ENCODE data around the gene CAMK1. TPM values are rescaled to one million over a fixed set of nuclear protein-coding genes. Genes with fewer than 3 reads are reported as not detected.
A peak's percentile ranks its signal among the peaks of the same experiment; 100 is the strongest.

The CAMK1 gene
- total and polyA plus RNA-seq, 9 of the 15 experiments (the other 6 are each of a cell fraction or from before 2014, with no cell fraction given), result 0.23 to 10.7 (median 6.0) TPM

- TF ChIP-seq IRF2 (CRISPR knock-in tag; IDR thresholded peaks at IDR 0.05) (no peak), PATZ1 (CRISPR knock-in tag; IDR thresholded peaks at IDR 0.05; ENCODE audit: borderline replicate concordance) (no peak), ATF2 (CRISPR knock-in tag; IDR thresholded peaks at IDR 0.05) (no peak), PHTF2 (CRISPR knock-in tag; IDR thresholded peaks at IDR 0.05) (no peak; the same call in 1 of the 2 replicates), MTA2 (IDR thresholded peaks at IDR 0.05; ENCODE audit: low read depth) (no peak), SMARCE1 (IDR thresholded peaks at IDR 0.05) (no peak), NFIX (CRISPR knock-in tag; IDR thresholded peaks at IDR 0.05; ENCODE audit: low read depth) (no peak), MYBL2 (IDR thresholded peaks at IDR 0.05; ENCODE audit: low read depth) (no peak), MYBL2 (CRISPR knock-in tag; IDR thresholded peaks at IDR 0.05; ENCODE audit: borderline replicate concordance) (no peak), CXXC5 (CRISPR knock-in tag; IDR thresholded peaks at IDR 0.05) (no peak), RFX1 (IDR thresholded peaks at IDR 0.05) (no peak), NR2F6 (CRISPR knock-in tag; IDR thresholded peaks at IDR 0.05) (0 out of 2 replicates have a peak, but pooled peaks have one; percentile 51), FOXK1 (CRISPR knock-in tag; IDR thresholded peaks at IDR 0.05; ENCODE audit: borderline replicate concordance) (peak; percentile 74), TCF3 (CRISPR knock-in tag; IDR thresholded peaks at IDR 0.05) (no peak), POLR3A (IDR thresholded peaks at IDR 0.05; ENCODE audit: borderline replicate concordance, extremely low read depth, insufficient read depth, insufficient read length) (no peak), MAFG (tag; conservative IDR thresholded peaks at IDR 0.05) (no peak), SIX5 (IDR thresholded peaks at IDR 0.05; ENCODE audit: borderline replicate concordance in 1 of 2, insufficient read depth in 1 of 2, low read depth in 1 of 2, low read length in 2 of 2) (no peak), CREB3 (tag; conservative IDR thresholded peaks at IDR 0.05; ENCODE audit: low read depth) (no peak), ZFPM2 (CRISPR knock-in tag; IDR thresholded peaks at IDR 0.05) (no peak), DEAF1 (CRISPR knock-in tag; IDR thresholded peaks at IDR 0.05) (no peak), TCF7L2 (IDR thresholded peaks at IDR 0.05; ENCODE audit: low read depth, low read length) (0 out of 2 replicates have a peak, but pooled peaks have one; percentile 26), ZFP1 (CRISPR knock-in tag; IDR thresholded peaks at IDR 0.05) (no peak), JUND (IDR thresholded peaks at IDR 0.05; ENCODE audit: borderline replicate concordance, low read depth, low read length) (no peak), JUND (tag; IDR thresholded peaks at IDR 0.05; ENCODE audit: borderline replicate concordance, low read depth, low read length) (no peak)
Measured at GRCh38 chr3:9793161-9793781, 23.5 kb upstream of the CAMK1 start (continued).
